ENCODE data around the gene CASP14. TPM values are rescaled to one million over a fixed set of nuclear protein-coding genes. Genes with fewer than 3 reads are reported as not detected.

Gene CASP14
- total and polyA plus RNA-seq, 4 experiments from 2014 or later: 0.09 TPM; not detected in 3

Other genes starting within 250 kb of the CASP14 start
- not detected for gene OR7A5, start 214.3 kb upstream of the CASP14 start, total RNA-seq
- not detected for gene OR7A5, start 214.3 kb upstream of the CASP14 start, polyA plus RNA-seq
- not detected for gene OR7C1, start 214.3 kb upstream of the CASP14 start, total RNA-seq
- not detected for gene OR7C1, start 214.3 kb upstream of the CASP14 start, polyA plus RNA-seq
- gene OR7A10, start 200.6 kb upstream of the CASP14 start, total RNA-seq: not detected
- not detected for gene OR7A10, start 200.6 kb upstream of the CASP14 start, polyA plus RNA-seq
- not detected for gene OR7A17, start 163.3 kb upstream of the CASP14 start, total RNA-seq
- gene OR7A17, start 163.3 kb upstream of the CASP14 start, polyA plus RNA-seq: not detected
- not detected for gene OR7C2, start 108.0 kb upstream of the CASP14 start, total RNA-seq
- not detected for gene OR7C2, start 108.0 kb upstream of the CASP14 start, polyA plus RNA-seq
- not detected for gene SLC1A6, start 69.6 kb upstream of the CASP14 start, total RNA-seq
- gene SLC1A6, start 69.6 kb upstream of the CASP14 start, polyA plus RNA-seq: not detected
- not detected for gene OR1I1, start 32.7 kb downstream of the CASP14 start, total RNA-seq
- gene OR1I1, start 32.7 kb downstream of the CASP14 start, polyA plus RNA-seq: not detected
- gene SYDE1, start 57.9 kb downstream of the CASP14 start, total RNA-seq: not detected
- gene SYDE1, start 57.9 kb downstream of the CASP14 start, polyA plus RNA-seq: not detected
- under 1 TPM; 0.14 to 0.23 TPM for gene NOTCH3, start 151.5 kb downstream of the CASP14 start, total RNA-seq
- gene NOTCH3, start 151.5 kb downstream of the CASP14 start, polyA plus RNA-seq: not detected
- gene EPHX3, start 183.0 kb downstream of the CASP14 start, total RNA-seq: under 1 TPM in 1 of 2 experiments, not detected in 1; 0.29 TPM
- not detected for gene EPHX3, start 183.0 kb downstream of the CASP14 start, polyA plus RNA-seq